GM12872 (cell line): ENCODE results near the gene PPFIBP2.
A peak's percentile ranks its signal among the peaks of the same experiment; 100 is the strongest.

Source experiments
- CTCF ChIP-seq: IDR thresholded peaks from 3 replicates; pipeline ENCODE4 v1.5.1; 2011; ENCODE audit warnings: low read depth, mild to moderate bottlenecking, low read length, moderate library complexity; ENCODE audit not compliant: insufficient read depth

The PPFIBP2 gene

GRCh38 chr11:7512525-7513233 lies 1.1 kb upstream of the PPFIBP2 start:
- TF ChIP-seq CTCF: peak; percentile 39; the same call in 2 of the 3 replicates

DNA sequence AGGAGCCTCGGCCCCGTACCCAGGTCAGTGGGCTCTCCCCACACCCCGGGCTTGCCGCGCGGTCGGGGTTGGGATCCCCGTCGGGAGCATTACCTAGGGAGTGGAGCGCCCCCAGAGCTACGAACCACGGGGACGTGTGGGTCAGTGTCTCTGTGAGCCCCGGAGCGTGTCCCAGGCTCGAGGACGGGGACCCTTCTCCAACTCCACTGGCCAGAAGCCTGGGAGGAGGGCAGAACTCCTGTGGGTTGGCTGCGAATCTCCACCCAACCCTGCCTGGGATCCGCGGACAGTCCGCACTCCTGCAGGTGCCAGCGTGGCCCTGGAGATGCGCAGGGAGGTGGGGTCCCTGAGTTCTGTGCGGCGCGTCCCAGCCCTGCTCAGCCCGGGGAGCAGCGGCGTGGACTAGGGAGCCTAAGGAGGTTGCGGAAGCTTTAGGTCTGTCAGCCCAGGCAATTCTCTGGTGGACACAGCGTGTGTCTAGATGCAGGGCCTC lies 346 bp downstream of the PPFIBP2 start:
- TF ChIP-seq CTCF: no peak

DNA sequence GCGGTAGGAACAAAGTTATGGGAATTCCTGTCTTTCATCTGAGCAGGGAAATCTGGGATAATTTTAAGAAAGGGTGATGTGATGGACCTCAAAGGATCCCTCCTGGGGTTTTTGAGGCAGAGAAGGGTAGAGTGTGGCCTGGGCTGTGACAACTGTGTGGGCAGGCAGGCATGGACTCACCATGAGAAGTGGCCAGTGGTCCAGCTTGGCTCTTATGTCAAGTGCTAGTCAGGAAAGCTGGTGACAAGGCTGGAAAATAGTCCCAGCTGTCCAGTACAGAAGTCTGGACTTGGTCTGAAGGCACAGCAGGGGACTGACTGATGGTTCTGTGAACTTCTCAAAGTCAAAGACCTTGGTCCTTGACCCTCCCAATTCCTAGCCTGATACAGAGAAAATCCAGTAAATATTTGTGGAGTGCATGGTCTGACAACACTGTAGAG lies 1.7 kb downstream of the PPFIBP2 start:
- TF ChIP-seq CTCF: no peak

- no peak for TF ChIP-seq CTCF
These were observed 2.7 kb downstream of the PPFIBP2 start for GRCh38 chr11:7516475-7516874.

DNA sequence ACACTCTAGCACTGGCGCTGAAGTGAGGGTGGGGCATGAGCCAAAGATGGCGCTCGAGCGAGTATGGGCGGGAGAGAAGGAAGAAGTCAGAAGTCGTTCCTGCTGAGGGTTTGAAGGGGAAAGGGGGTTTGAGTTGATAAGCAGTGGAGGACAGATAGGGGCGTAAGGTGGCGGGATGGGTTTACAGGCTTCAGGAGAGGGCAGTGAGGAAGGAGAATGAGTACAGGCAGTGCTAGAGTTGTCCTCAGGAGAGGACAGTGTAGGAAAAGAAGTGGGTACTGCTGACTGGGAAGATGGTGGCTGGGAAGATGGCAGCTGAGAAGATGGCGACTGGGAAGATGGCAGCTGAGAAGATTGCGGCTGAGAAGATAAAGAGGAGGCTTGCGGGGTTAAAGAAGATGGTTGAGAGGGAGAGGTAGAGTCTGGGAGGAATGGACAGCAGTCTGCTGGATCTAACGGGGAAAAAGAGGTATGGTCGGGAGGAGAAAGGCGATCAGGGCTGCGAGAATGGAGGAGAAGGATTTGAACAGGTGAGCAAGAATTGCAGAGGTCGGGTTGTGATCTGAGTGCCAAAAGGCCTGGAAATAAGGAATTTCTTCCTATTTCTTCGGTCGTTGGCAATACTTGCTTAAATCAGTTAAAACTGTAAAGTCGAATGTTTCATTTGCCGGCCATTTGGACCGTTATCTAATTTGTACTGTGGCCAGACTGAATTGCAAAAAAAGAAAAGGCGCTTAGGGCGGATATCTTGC lies 5.2 kb downstream of the PPFIBP2 start:
- no peak for TF ChIP-seq CTCF

- TF ChIP-seq CTCF: no peak
These were observed 6.5 kb downstream of the PPFIBP2 start for GRCh38 chr11:7520011-7520942.
